Limb (tissue), 2 donors: Measurements from ENCODE around the gene HOXD3.

Experiments used
- DNase-seq, 2 donors: peaks; one replicate each; pipeline ENCODE4 v3.0.0-alpha.2; 2016; ENCODE audit errors: extremely low spot score in 2 of 2

Gene HOXD3

GRCh38 chr2:176161825-176162626 lies 4.9 kb downstream of the HOXD3 start:
- peak in 1 of 2 donors; percentile 76 for DNase-seq

DNA sequence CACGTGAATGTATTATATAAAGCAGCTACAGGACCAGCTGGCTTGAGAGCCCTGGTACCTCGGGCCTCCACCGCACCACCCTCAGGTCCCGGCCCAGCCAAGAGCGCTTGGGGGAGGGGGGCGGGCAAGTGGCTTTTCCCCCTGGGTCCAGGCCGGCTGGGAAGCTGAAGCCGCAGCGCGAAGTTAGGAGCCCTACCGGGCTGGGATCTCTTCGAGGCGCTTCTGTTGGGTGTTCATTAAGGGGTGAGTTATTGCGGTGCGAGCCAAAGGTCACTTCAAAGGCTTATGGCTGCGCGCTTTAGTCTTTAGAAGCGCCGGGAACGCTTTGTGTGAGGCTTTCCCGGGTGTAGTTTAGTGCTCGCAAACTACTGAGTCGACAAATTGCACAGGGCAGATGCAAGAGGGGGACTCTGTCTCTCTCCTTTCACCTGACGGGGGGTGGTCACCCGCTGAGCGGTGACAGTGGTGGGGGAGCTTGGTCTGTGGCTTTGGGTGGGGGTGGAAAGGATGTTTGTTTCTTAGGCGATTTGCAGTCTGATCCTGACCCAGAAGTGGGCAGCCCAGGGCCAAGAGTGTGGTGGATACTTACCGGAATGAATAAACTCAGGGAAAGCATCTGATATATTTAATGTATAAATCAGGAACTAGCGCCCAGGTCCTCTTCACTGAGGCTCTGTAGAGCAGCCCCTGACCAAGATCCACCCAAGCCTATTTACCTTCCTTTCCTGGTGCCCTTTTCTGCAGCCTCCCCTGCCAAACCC lies 6.0 kb downstream of the HOXD3 start:
- no peak for DNase-seq

- DNase-seq = no peak
Observed at GRCh38 chr2:176163672-176164056, 6.6 kb downstream of the HOXD3 start.

- DNase-seq = no peak
Observed at GRCh38 chr2:176164201-176164600, 7.1 kb downstream of the HOXD3 start.

DNA sequence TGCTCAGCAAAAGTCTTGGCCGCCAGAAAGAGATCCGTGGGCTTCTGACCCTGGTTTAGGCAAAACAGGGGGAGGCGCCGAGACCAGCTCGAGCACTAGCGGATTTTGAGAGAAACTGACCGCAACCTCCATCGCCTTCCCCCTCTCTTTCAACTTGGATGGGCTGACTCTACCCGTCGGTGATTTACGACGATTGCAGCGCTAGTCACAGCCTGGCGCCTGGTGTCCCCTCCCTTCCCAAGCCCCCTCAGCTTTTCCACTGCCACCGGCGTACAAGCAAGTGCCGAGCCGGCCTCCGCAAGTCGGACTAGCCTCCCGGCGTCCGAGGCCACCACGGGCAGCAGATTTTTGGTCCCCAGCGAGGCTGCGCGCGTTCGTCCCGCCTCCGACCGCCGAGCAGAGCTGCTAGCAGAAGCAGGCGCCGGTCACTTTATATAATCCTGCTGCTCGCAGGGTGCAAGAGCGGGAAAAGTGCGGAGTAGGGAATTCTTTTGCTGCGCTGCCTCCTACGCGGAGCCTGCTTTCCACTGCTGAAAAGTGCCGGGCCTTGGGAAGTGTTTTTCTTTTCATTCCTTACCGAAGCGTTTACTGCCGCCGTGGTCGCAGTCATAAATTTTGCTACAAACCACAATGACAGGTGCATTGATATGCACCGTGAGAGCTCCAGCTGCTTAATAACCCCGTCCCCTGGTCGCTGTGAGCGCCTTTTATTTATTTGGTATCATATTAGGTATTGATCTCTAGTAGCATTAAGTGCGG lies 7.7 kb downstream of the HOXD3 start:
- DNase-seq = peak in 1 of 2 donors; percentile 66

DNA sequence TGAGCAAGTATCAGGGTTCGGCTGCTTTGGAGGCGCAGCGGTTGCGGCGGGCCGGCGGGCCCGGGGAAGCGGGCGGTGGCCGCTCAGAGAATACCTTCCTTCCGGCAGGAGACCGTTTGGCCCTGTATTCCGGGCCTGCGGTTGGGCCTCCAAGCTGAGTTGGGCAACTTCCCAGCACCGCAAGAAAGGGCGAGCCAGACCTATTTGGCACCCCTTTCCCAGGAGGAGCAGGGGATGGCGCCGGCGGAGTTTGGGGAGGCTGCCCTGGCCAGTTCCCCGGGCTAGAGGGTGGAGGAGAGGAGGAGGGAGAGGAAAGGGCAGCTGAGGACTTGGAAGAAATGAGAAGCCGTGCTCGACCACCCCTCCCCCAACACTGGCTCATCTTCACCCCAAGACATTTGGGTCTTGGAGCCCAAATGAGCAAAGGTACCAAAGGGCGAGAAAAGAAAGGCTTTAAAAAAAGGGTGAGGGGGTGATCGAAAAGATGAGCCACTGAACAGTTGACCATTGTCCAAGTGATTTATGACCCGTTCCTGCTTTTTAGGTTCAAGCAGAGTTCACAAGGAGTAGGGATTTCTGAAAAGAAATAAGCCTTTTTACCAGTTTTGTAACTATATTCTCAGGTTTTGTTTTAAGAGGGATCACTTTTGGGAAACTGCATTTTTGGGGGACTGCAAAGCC lies 8.4 kb downstream of the HOXD3 start:
- no peak for DNase-seq

GRCh38 chr2:176166272-176166671 lies 9.2 kb downstream of the HOXD3 start:
- no peak for DNase-seq

DNA sequence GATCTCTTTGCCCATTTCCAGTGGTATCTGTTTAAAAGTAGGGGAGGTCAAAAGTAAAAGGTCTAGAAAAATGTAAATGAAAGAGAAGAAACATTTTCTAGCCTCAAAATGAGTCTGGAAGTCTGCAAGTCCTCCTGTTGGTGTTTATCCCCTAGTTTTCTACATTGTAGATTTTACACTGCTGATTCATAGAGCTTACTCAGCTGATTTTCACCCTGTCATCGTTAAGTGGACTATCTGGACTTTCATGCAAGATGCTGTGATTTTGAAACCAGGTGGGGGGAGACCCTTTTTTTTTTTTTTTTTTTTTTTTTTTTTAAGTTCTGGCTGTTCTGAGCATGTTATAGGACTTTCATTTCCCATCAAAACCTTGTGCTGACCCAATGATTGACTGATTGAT lies 10.3 kb downstream of the HOXD3 start:
- DNase-seq = no peak

- DNase-seq = no peak
Observed at GRCh38 chr2:176169181-176169580, 12.1 kb downstream of the HOXD3 start.

- DNase-seq = no peak
Observed at GRCh38 chr2:176169711-176170110, 12.6 kb downstream of the HOXD3 start.

- DNase-seq = no peak
Observed at GRCh38 chr2:176170602-176171305, 13.6 kb downstream of the HOXD3 start.

- peak in 1 of 2 donors; percentile 70 for DNase-seq
Observed at GRCh38 chr2:176171351-176172006, 14.4 kb downstream of the HOXD3 start.

- DNase-seq = no peak
Observed at GRCh38 chr2:176172007-176172894, 15.1 kb downstream of the HOXD3 start.

GRCh38 chr2:176172895-176173566 lies 15.9 kb downstream of the HOXD3 start:
- DNase-seq = no peak

DNA sequence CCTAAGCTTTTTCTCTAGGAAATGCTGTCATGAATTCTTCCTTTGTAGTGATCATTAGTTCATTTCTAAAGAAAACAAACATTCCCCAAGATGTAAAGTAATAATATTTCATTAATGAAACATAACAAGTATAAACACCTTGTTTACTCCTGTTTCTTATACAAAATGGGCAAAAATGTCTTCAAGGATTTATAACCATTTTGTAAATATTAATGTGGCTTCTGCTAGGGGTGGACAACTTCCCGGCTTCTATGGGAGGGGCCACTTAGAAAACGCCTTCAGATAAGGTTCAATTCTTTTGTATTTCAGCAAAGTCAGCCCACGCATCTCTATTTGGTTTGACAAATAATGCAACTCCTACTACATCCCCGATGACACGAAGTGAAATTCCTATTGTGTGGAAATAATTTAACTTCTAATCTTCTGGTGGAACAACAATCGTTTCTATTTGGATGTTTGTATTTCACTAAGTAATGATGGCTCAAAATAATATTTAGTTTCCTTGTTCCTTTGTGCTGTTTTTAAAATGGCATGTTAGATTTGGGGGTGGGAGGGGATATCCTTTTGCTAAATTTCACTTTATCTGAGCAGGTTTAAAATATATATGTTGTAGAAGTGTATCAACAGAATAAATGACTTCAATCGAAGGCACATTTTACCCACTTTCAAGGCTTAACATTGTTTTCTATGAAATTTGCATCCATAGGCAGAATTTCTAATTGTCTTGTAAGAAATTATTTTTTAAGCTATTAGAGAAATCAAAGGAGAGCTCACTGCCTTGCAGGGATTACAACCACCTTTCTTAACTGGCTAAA lies 16.7 kb downstream of the HOXD3 start:
- no peak for DNase-seq

GRCh38 chr2:176174382-176174823 lies 17.3 kb downstream of the HOXD3 start:
- DNase-seq = peak in 1 of 2 donors; percentile 68

DNA sequence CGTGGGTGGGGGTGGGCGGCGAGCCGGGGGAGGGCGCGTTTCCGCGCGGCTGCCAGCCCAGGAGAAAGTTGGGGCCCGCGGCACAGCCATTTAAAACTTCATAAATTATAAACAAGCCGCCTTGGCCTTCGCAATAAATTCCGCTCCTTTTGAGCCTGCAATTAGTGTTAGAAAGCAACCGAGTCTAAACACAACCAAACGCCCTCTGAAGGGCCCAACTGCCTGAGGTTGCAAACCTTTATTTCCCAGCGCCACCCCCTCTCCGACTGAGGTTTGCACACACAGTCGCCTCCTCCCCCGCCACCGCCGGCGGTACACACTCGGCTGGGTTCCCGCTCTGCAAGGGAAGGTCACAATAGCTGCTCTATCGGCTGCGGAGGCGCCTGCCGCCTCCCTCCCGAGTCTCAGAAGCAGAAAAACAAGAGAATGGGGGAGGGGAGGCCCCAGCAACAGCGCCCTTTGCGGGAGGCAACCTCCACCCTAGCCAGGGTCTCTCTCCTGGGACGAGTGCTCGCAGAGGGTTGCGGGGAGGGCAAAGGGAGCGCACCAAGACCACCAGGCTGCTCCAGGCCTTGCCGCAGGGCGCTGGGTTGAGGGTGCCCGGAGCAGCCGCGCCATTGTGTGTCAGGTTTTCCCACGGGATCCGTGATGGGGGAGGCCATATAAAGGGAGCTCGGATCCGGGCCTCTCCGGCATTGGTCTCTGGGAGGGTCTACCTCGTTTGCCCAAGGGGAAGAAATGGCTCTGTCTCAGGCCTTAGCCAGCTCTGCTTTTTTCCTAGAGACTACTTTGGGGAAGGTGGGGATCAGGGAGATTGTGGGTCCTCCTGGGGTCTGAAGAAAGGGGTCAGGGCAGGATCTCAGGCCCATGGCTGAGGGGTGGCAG lies 18.0 kb downstream of the HOXD3 start:
- peak in 1 of 2 donors; percentile 78 for DNase-seq
